ENCODE data around the gene C6orf62. TPM values are rescaled to one million over a fixed set of nuclear protein-coding genes. Genes with fewer than 3 reads are reported as not detected.
"Not testable (repeated sequence)": the region's sequence is repeated elsewhere in the genome, so short reads cannot be mapped to it uniquely, and the experiment has no call there.

C6orf62 gene
- total RNA-seq, 1 experiment from 2014 or later: 128 TPM

DNA sequence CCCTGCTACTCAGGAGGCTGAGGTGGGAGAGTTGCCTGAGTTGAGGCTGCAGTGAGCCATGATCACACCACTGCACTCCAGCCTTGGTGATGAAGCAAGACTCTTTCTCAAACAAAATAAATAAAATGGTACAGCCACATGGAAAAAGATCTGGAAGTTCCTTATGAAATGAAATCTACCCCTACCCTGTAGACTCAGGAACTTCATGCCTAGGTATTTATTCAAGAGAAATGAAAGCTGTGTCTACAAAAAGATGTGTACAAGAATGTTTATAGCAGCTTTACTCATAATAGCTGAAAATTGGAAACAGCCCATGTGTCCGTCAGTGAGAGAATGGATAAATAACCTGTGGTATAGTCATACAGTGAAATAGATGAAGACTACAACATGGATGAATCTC is 15.2 kb upstream of the C6orf62 start:
- ChIA-PET CTCF (no interaction called here), POLR2A (ENCODE audit: unreplicated experiment) (no interaction called here)
- Histone ChIP-seq H2AFZ (no peak overlapping the region), H4K20me1 (ENCODE audit: insufficient read depth) (no peaks in the 10 kb centered on the region), H3K4me2 (no peak overlapping the region), H3K9me3 (ENCODE audit: insufficient read depth, low read depth) (peaks cover 14% of the 10 kb centered on the region), H3K4me1 (replicated peaks; ENCODE audit: insufficient read depth) (no peaks in the 10 kb centered on the region), H3K27ac (no peak overlapping the region), H3K36me3 (ENCODE audit: low read depth) (no peaks in the 10 kb centered on the region), H3K9me2 (ENCODE audit: insufficient read depth) (no peaks in the 10 kb centered on the region), H3F3A (ENCODE audit: insufficient read depth, low read depth) (no peaks in the 10 kb centered on the region), H3K4me3 (no peak overlapping the region), H3K79me2 (ENCODE audit: low read depth) (no peaks in the 10 kb centered on the region), H3K27me3 (ENCODE audit: insufficient read depth, low read depth) (no peaks in the 10 kb centered on the region)
- TF ChIP-seq EZH2 (IDR thresholded peaks at IDR 0.05; ENCODE audit: low read depth): no peak
- TF ChIP-seq, protein P1, sequence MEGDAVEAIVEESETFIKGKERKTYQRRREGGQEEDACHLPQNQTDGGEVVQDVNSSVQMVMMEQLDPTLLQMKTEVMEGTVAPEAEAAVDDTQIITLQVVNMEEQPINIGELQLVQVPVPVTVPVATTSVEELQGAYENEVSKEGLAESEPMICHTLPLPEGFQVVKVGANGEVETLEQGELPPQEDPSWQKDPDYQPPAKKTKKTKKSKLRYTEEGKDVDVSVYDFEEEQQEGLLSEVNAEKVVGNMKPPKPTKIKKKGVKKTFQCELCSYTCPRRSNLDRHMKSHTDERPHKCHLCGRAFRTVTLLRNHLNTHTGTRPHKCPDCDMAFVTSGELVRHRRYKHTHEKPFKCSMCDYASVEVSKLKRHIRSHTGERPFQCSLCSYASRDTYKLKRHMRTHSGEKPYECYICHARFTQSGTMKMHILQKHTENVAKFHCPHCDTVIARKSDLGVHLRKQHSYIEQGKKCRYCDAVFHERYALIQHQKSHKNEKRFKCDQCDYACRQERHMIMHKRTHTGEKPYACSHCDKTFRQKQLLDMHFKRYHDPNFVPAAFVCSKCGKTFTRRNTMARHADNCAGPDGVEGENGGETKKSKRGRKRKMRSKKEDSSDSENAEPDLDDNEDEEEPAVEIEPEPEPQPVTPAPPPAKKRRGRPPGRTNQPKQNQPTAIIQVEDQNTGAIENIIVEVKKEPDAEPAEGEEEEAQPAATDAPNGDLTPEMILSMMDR (conservative IDR thresholded peaks at IDR 0.05): no peak
- DNase-seq: no peak
- intact Hi-C loops (cut with micrococcal nuclease; ENCODE audit: unreplicated experiment): no loop called here
- no TSS peak for BruUV-seq (replicated peaks)

DNA sequence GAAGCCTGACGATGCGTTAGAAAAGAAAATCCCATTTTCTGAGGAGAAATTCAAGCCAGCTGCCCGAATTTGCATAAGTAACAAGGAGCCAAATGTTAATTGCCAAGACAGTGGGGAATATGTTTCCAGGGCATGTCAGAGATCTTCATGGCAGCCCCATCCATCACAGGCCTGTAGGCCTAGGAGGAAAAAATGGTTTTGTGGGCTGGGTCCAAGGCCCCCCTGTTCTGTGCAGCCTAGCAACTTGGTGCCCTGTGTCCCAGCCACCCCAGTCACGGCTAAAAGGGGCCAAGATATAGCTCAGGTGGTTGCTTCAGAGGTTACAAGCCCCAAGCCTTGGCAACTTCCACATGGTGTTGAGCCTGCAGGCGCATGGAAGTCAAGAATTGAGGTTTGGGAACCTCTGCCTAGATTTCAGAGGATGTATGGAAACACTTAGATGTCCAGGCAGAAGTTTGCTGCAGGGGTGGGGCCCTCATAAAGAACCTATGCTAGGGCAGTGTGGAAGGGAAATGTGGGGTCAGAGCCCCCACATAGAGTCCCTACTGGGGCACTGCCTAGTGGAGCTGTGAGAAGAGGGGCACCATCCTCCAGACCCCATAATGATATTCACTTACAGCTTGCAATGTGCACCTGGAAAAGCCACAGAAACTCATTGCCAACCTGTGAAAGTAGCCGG is 12.6 kb upstream of the C6orf62 start:
- H3K4me2 ChIP-seq; H4K20me1 ChIP-seq (ENCODE audit: insufficient read depth); H2AFZ ChIP-seq; POLR2A ChIA-PET (ENCODE audit: unreplicated experiment); DNase-seq; H3F3A ChIP-seq (ENCODE audit: insufficient read depth, low read depth); H3K27me3 ChIP-seq (ENCODE audit: insufficient read depth, low read depth); H3K27ac ChIP-seq; intact Hi-C loops (cut with micrococcal nuclease; ENCODE audit: unreplicated experiment); CTCF ChIA-PET; H3K4me1 ChIP-seq (replicated peaks; ENCODE audit: insufficient read depth); H3K4me3 ChIP-seq; H3K36me3 ChIP-seq (ENCODE audit: low read depth); H3K9me2 ChIP-seq (ENCODE audit: insufficient read depth); BruUV-seq (replicated peaks); H3K79me2 ChIP-seq (ENCODE audit: low read depth): not testable (repeated sequence)
- H3K9me3 ChIP-seq (ENCODE audit: insufficient read depth, low read depth): peaks cover 14% of the 10 kb centered on the region

DNA sequence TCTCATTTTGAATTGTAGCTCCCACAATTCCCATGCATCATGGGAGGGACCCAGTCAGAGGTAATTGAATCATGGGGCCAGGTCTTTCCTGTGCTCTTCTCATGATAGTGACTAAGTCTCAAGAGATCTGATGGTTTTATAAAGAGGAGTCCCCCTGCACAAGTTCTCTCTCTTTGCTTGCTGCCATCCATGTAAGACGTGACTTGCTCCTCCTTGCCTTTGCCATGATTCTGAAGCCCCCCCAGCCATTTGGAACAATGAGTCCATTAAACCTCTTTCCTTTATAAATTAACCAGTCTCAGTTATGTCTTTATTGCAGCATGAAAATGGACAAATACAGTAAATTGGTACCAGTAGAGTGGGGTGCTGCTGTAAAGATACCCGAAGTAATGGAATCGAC is 11.7 kb upstream of the C6orf62 start:
- H3K4me1 ChIP-seq (replicated peaks; ENCODE audit: insufficient read depth); H3K9me2 ChIP-seq (ENCODE audit: insufficient read depth); H3K4me3 ChIP-seq; H3K4me2 ChIP-seq; H3K27ac ChIP-seq; H3K27me3 ChIP-seq (ENCODE audit: insufficient read depth, low read depth); H4K20me1 ChIP-seq (ENCODE audit: insufficient read depth); POLR2A ChIA-PET (ENCODE audit: unreplicated experiment); H3F3A ChIP-seq (ENCODE audit: insufficient read depth, low read depth); DNase-seq; H3K79me2 ChIP-seq (ENCODE audit: low read depth); CTCF ChIA-PET; intact Hi-C loops (cut with micrococcal nuclease; ENCODE audit: unreplicated experiment); BruUV-seq (replicated peaks); H2AFZ ChIP-seq; H3K36me3 ChIP-seq (ENCODE audit: low read depth): not testable (repeated sequence)
- H3K9me3 ChIP-seq (ENCODE audit: insufficient read depth, low read depth): peaks cover 14% of the 10 kb centered on the region

DNA sequence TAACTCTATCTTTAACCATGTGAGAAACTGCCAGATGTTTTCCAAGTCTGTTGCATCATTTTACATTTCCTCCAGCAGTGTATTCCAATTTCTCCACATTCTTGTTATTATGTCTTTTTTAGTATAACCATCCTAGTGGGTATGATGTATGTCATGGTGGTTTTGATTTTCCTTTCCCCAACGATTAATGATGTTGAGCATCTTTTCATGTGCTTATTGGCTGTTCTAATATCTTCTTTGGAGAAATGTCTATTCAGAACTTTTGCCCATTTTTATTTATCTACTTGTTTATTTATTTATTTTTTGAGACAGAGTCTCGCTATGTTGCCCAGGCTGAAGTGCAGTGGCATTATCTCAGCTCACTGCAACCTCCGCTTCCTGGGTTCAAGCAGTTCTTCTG is 4.3 kb upstream of the C6orf62 start:
- Histone ChIP-seq H3K36me3 (ENCODE audit: low read depth) (peaks cover 8% of the 10 kb centered on the region), H3K4me2 (no peak overlapping the region), H2AFZ (no peak overlapping the region), H3K27ac (no peak overlapping the region), H4K20me1 (ENCODE audit: insufficient read depth) (peaks cover 8% of the 10 kb centered on the region), H3K4me1 (replicated peaks; ENCODE audit: insufficient read depth) (peaks cover 18% of the 10 kb centered on the region), H3F3A (ENCODE audit: insufficient read depth, low read depth) (peaks cover 13% of the 10 kb centered on the region), H3K9me3 (ENCODE audit: insufficient read depth, low read depth) (no peaks in the 10 kb centered on the region; the same call in 1 of the 2 replicates), H3K4me3 (no peak overlapping the region), H3K79me2 (ENCODE audit: low read depth) (peaks cover 24% of the 10 kb centered on the region), H3K27me3 (ENCODE audit: insufficient read depth, low read depth) (no peaks in the 10 kb centered on the region), H3K9me2 (ENCODE audit: insufficient read depth) (no peaks in the 10 kb centered on the region)
- no TSS peak for BruUV-seq (replicated peaks)
- POLR2A ChIA-PET (ENCODE audit: unreplicated experiment): interaction anchor here (0.6 to 0.9 kb wide), 2 partner anchors 42 to 150 kb away, joined by 3 read pairs; no protein-coding TSS in a partner anchor
- intact Hi-C loops (cut with micrococcal nuclease; ENCODE audit: unreplicated experiment): no loop called here
- DNase-seq: no peak
- CTCF ChIA-PET: no interaction called here
- TF ChIP-seq, protein P1 (conservative IDR thresholded peaks at IDR 0.05): no peak
- TF ChIP-seq EZH2 (IDR thresholded peaks at IDR 0.05; ENCODE audit: low read depth): no peak

Data from PC-9 (cell line).